Ovary (tissue), 3 donors: ENCODE data around the gene NAALAD2.

Source experiments
- EP300 ChIP-seq: sonication (generic); formaldehyde crosslinking; IDR thresholded peaks from one replicate; pipeline ENCODE4 v1.6.1; 2017; ENCODE audit warnings: antibody characterized with exemption
- POLR2A ChIP-seq: fragments of 450-650 bp; IDR thresholded peaks from one replicate; pipeline ENCODE4 v1.6.1; 2017; ENCODE audit warnings: antibody characterized with exemption, mild to moderate bottlenecking, moderate library complexity
- TF ChIP-seq, protein P1 (sequence below), 3 donors: fragments of 450-650 bp in 2 of 3; fragments of 200-600 bp in 1 of 3; IDR thresholded peaks; one replicate each; pipeline versions ENCODE4 v1.5.1 to v1.8.0; 2016 to 2022; ENCODE audit warnings: antibody characterized with exemption in 3 of 3, mild to moderate bottlenecking in 1 of 3
- donor health status: DM: no; HTN: no; CAD: no.

GRCh38 chr11:90234977-90235376, 100.5 kb downstream of the NAALAD2 start:
- TF ChIP-seq, protein P1, sequence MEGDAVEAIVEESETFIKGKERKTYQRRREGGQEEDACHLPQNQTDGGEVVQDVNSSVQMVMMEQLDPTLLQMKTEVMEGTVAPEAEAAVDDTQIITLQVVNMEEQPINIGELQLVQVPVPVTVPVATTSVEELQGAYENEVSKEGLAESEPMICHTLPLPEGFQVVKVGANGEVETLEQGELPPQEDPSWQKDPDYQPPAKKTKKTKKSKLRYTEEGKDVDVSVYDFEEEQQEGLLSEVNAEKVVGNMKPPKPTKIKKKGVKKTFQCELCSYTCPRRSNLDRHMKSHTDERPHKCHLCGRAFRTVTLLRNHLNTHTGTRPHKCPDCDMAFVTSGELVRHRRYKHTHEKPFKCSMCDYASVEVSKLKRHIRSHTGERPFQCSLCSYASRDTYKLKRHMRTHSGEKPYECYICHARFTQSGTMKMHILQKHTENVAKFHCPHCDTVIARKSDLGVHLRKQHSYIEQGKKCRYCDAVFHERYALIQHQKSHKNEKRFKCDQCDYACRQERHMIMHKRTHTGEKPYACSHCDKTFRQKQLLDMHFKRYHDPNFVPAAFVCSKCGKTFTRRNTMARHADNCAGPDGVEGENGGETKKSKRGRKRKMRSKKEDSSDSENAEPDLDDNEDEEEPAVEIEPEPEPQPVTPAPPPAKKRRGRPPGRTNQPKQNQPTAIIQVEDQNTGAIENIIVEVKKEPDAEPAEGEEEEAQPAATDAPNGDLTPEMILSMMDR (IDR thresholded peaks at IDR 0.05), result no peak
- TF ChIP-seq POLR2A (no peak), EP300 (no peak)
